DOHH2 (cell line): ENCODE results near the gene ADAM10.
"Not testable (repeated sequence)": the region's sequence is repeated elsewhere in the genome, so short reads cannot be mapped to it uniquely, and the experiment has no call there.

Experiments
- H3F3A ChIP-seq: fragments of 200-600 bp; sonication (generic), shearing (Covaris generic); 2 replicates; pipeline ENCODE4 v1.6.0; 2016; ENCODE audit warnings: antibody characterized with exemption, mild to moderate bottlenecking; ENCODE audit not compliant: control insufficient read depth, insufficient read depth
- H3K27ac ChIP-seq: fragments of 200-600 bp; sonication (generic); 2 replicates; pipeline ENCODE4 v1.5.1; 2014; ENCODE audit warnings: low read depth, mild to moderate bottlenecking, low read length, moderate library complexity
- H3K27me3 ChIP-seq: fragments of 200-600 bp; sonication (generic); 2 replicates; pipeline ENCODE4 v1.6.1; 2014; ENCODE audit warnings: mild to moderate bottlenecking, low read length, mixed read lengths; ENCODE audit not compliant: control insufficient read depth
- H3K36me3 ChIP-seq: fragments of 200-600 bp; sonication (generic); 2 replicates; pipeline ENCODE4 v1.6.1; 2014; ENCODE audit warnings: mild to moderate bottlenecking, low read length, moderate library complexity, mixed read lengths; ENCODE audit not compliant: control insufficient read depth
- H3K4me1 ChIP-seq: fragments of 200-600 bp; sonication (generic); 2 replicates; pipeline ENCODE4 v1.6.1; 2014; ENCODE audit warnings: mild to moderate bottlenecking, low read length, mixed read lengths; ENCODE audit not compliant: control insufficient read depth
- H3K4me2 ChIP-seq: fragments of 200-600 bp; sonication (generic); 2 replicates; pipeline ENCODE4 v1.6.0; 2014; ENCODE audit warnings: mild to moderate bottlenecking, low read length, moderate library complexity
- H3K4me3 ChIP-seq: fragments of 200-600 bp; sonication (generic); 2 replicates; pipeline ENCODE4 v1.5.1; 2014; ENCODE audit warnings: mild to moderate bottlenecking, low read length, mixed read lengths
- H3K79me2 ChIP-seq: fragments of 200-600 bp; sonication (generic); 2 replicates; pipeline ENCODE4 v1.6.1; 2014; ENCODE audit warnings: mild to moderate bottlenecking, low read length, mixed read lengths; ENCODE audit not compliant: control insufficient read depth
- H3K9me2 ChIP-seq: fragments of 200-600 bp; sonication (generic); replicated peaks from 2 replicates; pipeline ENCODE4 v1.6.1; 2014; ENCODE audit warnings: mild to moderate bottlenecking, low read length, mixed read lengths; ENCODE audit not compliant: control insufficient read depth
- H3K9me3 ChIP-seq: fragments of 200-600 bp; sonication (generic); 2 replicates; pipeline ENCODE4 v1.6.1; 2014; ENCODE audit warnings: antibody characterized with exemption, low read length, mixed read lengths; ENCODE audit not compliant: control insufficient read depth, insufficient read depth
- H4K20me1 ChIP-seq: fragments of 200-600 bp; sonication (generic); 2 replicates; pipeline ENCODE4 v1.6.0; 2014; ENCODE audit warnings: low read depth, mild to moderate bottlenecking, antibody characterized with exemption, low read length, moderate library complexity; ENCODE audit not compliant: control insufficient read depth, insufficient read depth
- EZH2phosphoT487 ChIP-seq: fragments of 200-600 bp; sonication (generic); IDR thresholded peaks from 2 replicates; pipeline ENCODE4 v1.6.1; 2017; ENCODE audit warnings: borderline replicate concordance, mild to moderate bottlenecking, antibody characterized with exemption, low read length, moderate library complexity, mixed read lengths
- TF ChIP-seq, protein P1 (sequence below): fragments of 200-600 bp; sonication (generic); IDR thresholded peaks from one replicate; pipeline ENCODE4 v1.5.1; 2014; ENCODE audit warnings: antibody characterized with exemption, mild to moderate bottlenecking, low read depth, low read length; ENCODE audit not compliant: poor library complexity, severe bottlenecking

The ADAM10 gene

DNA sequence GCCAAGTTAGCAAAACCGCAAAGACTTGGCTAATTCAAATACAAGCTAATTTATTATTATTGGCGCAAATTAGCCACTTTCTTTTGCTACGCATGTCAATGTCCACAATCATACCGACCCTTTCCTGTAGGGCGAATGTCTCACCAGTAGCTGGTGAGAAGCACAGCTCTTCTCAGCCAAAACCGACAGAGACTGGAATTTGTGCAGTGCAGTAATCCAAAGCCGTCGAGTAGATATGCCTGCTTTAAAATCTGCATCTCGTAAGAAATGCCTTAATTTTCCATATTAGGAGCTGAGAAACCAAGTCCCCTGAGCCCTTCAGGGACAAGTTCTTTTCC is 21.0 kb upstream of the ADAM10 start:
- Histone ChIP-seq H3K36me3 (peaks cover 6% of the 10 kb centered on the region), H3K4me3 (peak overlapping the region; percentile 95), H3K9me3 (no peaks in the 10 kb centered on the region), H3F3A (peaks cover 4% of the 10 kb centered on the region; the same call in 1 of the 2 replicates), H3K27ac (peak overlapping the region; percentile 51), H3K9me2 (no peaks in the 10 kb centered on the region), H3K4me2 (peak overlapping the region; percentile 94), H4K20me1 (no peaks in the 10 kb centered on the region), H3K4me1 (peaks cover 36% of the 10 kb centered on the region), H3K27me3 (no peaks in the 10 kb centered on the region), H3K79me2 (peaks cover 28% of the 10 kb centered on the region)
- TF ChIP-seq EZH2phosphoT487 = no peak
- TF ChIP-seq, protein P1, sequence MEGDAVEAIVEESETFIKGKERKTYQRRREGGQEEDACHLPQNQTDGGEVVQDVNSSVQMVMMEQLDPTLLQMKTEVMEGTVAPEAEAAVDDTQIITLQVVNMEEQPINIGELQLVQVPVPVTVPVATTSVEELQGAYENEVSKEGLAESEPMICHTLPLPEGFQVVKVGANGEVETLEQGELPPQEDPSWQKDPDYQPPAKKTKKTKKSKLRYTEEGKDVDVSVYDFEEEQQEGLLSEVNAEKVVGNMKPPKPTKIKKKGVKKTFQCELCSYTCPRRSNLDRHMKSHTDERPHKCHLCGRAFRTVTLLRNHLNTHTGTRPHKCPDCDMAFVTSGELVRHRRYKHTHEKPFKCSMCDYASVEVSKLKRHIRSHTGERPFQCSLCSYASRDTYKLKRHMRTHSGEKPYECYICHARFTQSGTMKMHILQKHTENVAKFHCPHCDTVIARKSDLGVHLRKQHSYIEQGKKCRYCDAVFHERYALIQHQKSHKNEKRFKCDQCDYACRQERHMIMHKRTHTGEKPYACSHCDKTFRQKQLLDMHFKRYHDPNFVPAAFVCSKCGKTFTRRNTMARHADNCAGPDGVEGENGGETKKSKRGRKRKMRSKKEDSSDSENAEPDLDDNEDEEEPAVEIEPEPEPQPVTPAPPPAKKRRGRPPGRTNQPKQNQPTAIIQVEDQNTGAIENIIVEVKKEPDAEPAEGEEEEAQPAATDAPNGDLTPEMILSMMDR = no peak

DNA sequence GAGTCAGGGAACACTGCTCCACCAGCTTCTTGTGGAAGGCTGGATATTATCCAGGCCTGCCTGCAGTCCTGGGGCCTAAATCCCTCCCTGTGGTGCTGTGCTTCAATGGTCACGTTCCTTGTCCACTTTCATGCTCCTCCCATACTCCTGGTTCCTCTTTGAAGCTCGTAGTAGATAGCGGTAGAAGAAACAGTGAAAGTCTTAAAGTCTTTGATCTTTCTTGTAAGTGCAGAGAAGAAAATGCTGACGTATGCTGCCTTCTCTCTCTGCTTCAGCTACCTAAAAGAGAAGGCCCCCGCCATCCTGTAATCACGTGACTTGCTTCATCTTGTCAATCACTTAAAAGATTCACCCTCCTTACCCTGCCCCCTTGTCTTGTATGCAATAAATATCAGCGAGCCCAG is 19.1 kb upstream of the ADAM10 start:
- Histone ChIP-seq H3K4me1 (peaks cover 25% of the 10 kb centered on the region), H3K79me2 (peaks cover 22% of the 10 kb centered on the region)
- H3K36me3 ChIP-seq, H3F3A ChIP-seq, H3K4me3 ChIP-seq, H3K27ac ChIP-seq, H3K4me2 ChIP-seq, H3K9me2 ChIP-seq, H3K9me3 ChIP-seq, H3K27me3 ChIP-seq, H4K20me1 ChIP-seq: not testable (repeated sequence)

DNA sequence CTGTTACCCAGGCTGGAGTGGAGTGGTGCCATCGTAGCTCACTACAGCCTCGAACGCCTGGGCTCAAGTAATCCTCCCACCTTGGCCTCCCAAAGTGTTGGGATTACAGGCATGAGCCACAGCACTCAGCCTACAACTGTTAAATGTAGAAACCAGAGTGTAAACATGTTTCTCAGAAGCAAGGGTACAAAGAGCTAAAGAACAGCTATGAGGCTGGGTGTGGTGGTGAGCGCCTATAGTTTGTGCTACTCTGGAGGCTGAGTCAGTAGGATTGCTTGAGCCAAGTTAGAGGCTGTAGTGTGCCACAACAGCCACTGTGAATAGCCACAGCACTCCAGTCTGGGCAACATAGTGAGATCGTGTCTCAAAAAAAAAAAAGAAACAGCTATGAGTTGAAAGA is 16.8 kb upstream of the ADAM10 start:
- H3K79me2 ChIP-seq = peaks cover under 1% of the 10 kb centered on the region
- H3K36me3 ChIP-seq = peaks cover under 1% of the 10 kb centered on the region
- no peak overlapping the region for H3K27ac ChIP-seq
- peaks cover 4% of the 10 kb centered on the region; the same call in 1 of the 2 replicates for H3F3A ChIP-seq
- H3K4me3 ChIP-seq = no peak overlapping the region
- peaks cover 3% of the 10 kb centered on the region; the same call in 1 of the 2 replicates for H3K27me3 ChIP-seq
- no peaks in the 10 kb centered on the region for H4K20me1 ChIP-seq
- no peak overlapping the region for H3K4me2 ChIP-seq
- H3K9me2 ChIP-seq = no peaks in the 10 kb centered on the region
- peaks cover 9% of the 10 kb centered on the region for H3K4me1 ChIP-seq
- TF ChIP-seq EZH2phosphoT487 = no peak
- TF ChIP-seq, protein P1 = no peak
- H3K9me3 ChIP-seq = peaks cover 8% of the 10 kb centered on the region

DNA sequence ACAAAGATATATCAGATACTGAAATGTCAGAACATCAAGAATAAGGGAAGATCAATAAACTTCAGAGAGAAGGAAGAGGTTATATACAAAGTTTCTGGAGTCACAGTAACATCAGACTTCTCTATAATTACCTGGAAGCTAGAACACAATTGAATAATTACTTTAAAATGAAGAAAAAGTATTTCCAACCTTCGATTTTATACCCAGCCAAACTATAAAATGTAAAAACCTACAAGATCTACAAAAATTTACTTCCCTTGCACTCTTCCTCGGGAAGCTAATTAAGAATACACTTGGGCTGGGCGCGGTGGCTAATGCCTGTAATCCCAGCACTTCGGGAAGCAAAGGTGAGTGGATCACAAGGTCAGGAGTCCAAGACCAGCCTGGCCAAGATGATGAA is 15.0 kb upstream of the ADAM10 start:
- TF ChIP-seq, protein P1 = no peak
- no peak for TF ChIP-seq EZH2phosphoT487
- Histone ChIP-seq H4K20me1 (no peaks in the 10 kb centered on the region), H3K27ac (no peak overlapping the region), H3K4me2 (no peak overlapping the region), H3K4me3 (no peak overlapping the region), H3K9me2 (no peaks in the 10 kb centered on the region), H3K36me3 (no peaks in the 10 kb centered on the region), H3K9me3 (peaks cover 8% of the 10 kb centered on the region), H3K79me2 (no peaks in the 10 kb centered on the region), H3F3A (no peaks in the 10 kb centered on the region), H3K4me1 (no peaks in the 10 kb centered on the region), H3K27me3 (peaks cover 8% of the 10 kb centered on the region; the same call in 1 of the 2 replicates)
